ENCODE data around the gene UBE2A.

UBE2A gene

GRCh38 chrX:119607018-119607389, 32.6 kb downstream of the UBE2A start:
- no peak for DNase-seq (ENCODE audit: low spot score)

GRCh38 chrX:119614776-119615175, 40.4 kb downstream of the UBE2A start:
- no peak for DNase-seq (ENCODE audit: low spot score)

GRCh38 chrX:119617517-119618164, 43.3 kb downstream of the UBE2A start:
- no peak for DNase-seq (ENCODE audit: low spot score)

- DNase-seq (ENCODE audit: low spot score) = no peak
These were observed 44.1 kb downstream of the UBE2A start for GRCh38 chrX:119618439-119618838.

- DNase-seq (ENCODE audit: low spot score) = no peak
These were observed 48.2 kb downstream of the UBE2A start for GRCh38 chrX:119622356-119623232.

- DNase-seq (ENCODE audit: low spot score) = no peak
These were observed 50.1 kb downstream of the UBE2A start for GRCh38 chrX:119624417-119624816.

- no peak for DNase-seq (ENCODE audit: low spot score)
These were observed 50.7 kb downstream of the UBE2A start for GRCh38 chrX:119624951-119625668.

- DNase-seq (ENCODE audit: low spot score) = no peak
These were observed 51.5 kb downstream of the UBE2A start for GRCh38 chrX:119625843-119626242.

Data from RKO (cell line).